ENCODE data around the gene TUBA1A.
"Not testable (repeated sequence)": the region's sequence is repeated elsewhere in the genome, so short reads cannot be mapped to it uniquely, and the experiment has no call there.

Gene TUBA1A
- 469 reads per million, percentile 98 among the genes with 10 or more reads in this experiment for total RNA-seq

- DNase-seq: peak; percentile 95
These were observed at the start of gene TUBA1A for GRCh38 chr12:49188916-49189367. TUBA1A (minus strand) TSS chr12:49189080; CDS start chr12:49188979, 101 bp downstream.

GRCh38 chr12:49236423-49236822, 47.5 kb upstream of the TUBA1A start:
- no peak for DNase-seq

- DNase-seq: no peak
These were observed 45.1 kb upstream of the TUBA1A start for GRCh38 chr12:49233842-49234526.

GRCh38 chr12:49232940-49233841, 44.3 kb upstream of the TUBA1A start:
- DNase-seq: no peak

GRCh38 chr12:49231878-49232655, 43.2 kb upstream of the TUBA1A start:
- no peak for DNase-seq

GRCh38 chr12:49230805-49231194, 41.9 kb upstream of the TUBA1A start:
- no peak for DNase-seq

GRCh38 chr12:49230176-49230804, 41.4 kb upstream of the TUBA1A start:
- no peak for DNase-seq

- no peak for DNase-seq
These were observed 39.8 kb upstream of the TUBA1A start for GRCh38 chr12:49228653-49229052.

- DNase-seq: no peak
These were observed 38.8 kb upstream of the TUBA1A start for GRCh38 chr12:49227713-49228112.

- no peak for DNase-seq
These were observed 36.8 kb upstream of the TUBA1A start for GRCh38 chr12:49225576-49226166.

GRCh38 chr12:49223590-49224369, 34.9 kb upstream of the TUBA1A start:
- no peak for DNase-seq

- DNase-seq: no peak
These were observed 34.2 kb upstream of the TUBA1A start for GRCh38 chr12:49223122-49223521.

- DNase-seq: no peak
These were observed 32.1 kb upstream of the TUBA1A start for GRCh38 chr12:49220972-49221371.

GRCh38 chr12:49219417-49220026, 30.6 kb upstream of the TUBA1A start:
- DNase-seq: no peak

GRCh38 chr12:49212572-49212971, 23.7 kb upstream of the TUBA1A start:
- DNase-seq: no peak

GRCh38 chr12:49210703-49211102, 21.8 kb upstream of the TUBA1A start:
- not testable (repeated sequence) for DNase-seq

GRCh38 chr12:49208676-49209075, 19.8 kb upstream of the TUBA1A start:
- DNase-seq: no peak

- DNase-seq: no peak
These were observed 19.3 kb upstream of the TUBA1A start for GRCh38 chr12:49208146-49208545.

- no peak for DNase-seq
These were observed 17.5 kb upstream of the TUBA1A start for GRCh38 chr12:49206389-49206788.

- DNase-seq: no peak
These were observed 12.9 kb upstream of the TUBA1A start for GRCh38 chr12:49201595-49202295.
